ENCODE results near the gene MYO1G. TPM values are rescaled to one million over a fixed set of nuclear protein-coding genes. Genes with fewer than 3 reads are reported as not detected.

Gene MYO1G
- total RNA-seq, 2 experiments from 2014 or later: 155 to 157 TPM

DNA sequence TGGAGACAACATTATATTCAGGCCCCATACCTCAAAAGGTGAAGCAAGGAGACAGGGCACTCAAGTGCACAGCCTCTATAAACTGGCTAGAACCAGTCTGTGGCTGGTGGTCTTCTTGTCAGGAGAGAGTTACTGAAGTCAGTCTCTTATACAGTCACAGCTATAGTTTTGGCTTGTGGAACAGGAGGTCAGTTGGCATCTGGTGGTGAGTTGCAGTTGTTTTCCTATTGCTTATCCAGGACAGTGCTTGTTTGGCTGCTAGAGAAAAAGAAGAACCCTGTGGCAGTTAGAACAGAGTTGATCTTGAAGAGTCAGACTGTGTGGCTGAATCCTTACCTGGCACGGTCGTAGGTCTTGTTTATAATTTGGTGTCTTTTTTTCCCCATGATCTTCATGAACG, 38.4 kb upstream of the MYO1G start:
- Mint-ChIP-seq H3K9me3 (no peaks in the 10 kb centered on the region), H3K4me1 (ENCODE audit: low read depth) (peaks cover 56% of the 10 kb centered on the region), H3K36me3 (ENCODE audit: low read depth) (peaks cover 54% of the 10 kb centered on the region), H3K27me3 (no peaks in the 10 kb centered on the region), H3K4me3 (no peak overlapping the region), H3K27ac (no peak overlapping the region)
- Histone ChIP-seq H3K27ac (ENCODE audit: low read depth in 1 of 2, low read length in 2 of 2) (no peak overlapping the region), H3K36me3 (ENCODE audit: insufficient read depth, low read length) (peaks cover 4% of the 10 kb centered on the region), H3K9me3 (ENCODE audit: control insufficient read depth in 1 of 2, insufficient read depth in 1 of 2, low read length in 2 of 2) (no peaks in the 10 kb centered on the region), H3K4me3 (ENCODE audit: low read length) (no peak overlapping the region), H3K27me3 (ENCODE audit: control insufficient read depth in 1 of 2, insufficient read depth in 2 of 2, low read length in 2 of 2) (no peaks in the 10 kb centered on the region), H3K4me1 (ENCODE audit: insufficient read depth, low read length) (peaks cover 13% of the 10 kb centered on the region)
- ChIA-PET CTCF (no interaction called here), POLR2A (no interaction called here)
- DNase-seq (no peak), ATAC-seq (ENCODE audit: poor library complexity) (no peak)
- TF ChIP-seq, protein P1, sequence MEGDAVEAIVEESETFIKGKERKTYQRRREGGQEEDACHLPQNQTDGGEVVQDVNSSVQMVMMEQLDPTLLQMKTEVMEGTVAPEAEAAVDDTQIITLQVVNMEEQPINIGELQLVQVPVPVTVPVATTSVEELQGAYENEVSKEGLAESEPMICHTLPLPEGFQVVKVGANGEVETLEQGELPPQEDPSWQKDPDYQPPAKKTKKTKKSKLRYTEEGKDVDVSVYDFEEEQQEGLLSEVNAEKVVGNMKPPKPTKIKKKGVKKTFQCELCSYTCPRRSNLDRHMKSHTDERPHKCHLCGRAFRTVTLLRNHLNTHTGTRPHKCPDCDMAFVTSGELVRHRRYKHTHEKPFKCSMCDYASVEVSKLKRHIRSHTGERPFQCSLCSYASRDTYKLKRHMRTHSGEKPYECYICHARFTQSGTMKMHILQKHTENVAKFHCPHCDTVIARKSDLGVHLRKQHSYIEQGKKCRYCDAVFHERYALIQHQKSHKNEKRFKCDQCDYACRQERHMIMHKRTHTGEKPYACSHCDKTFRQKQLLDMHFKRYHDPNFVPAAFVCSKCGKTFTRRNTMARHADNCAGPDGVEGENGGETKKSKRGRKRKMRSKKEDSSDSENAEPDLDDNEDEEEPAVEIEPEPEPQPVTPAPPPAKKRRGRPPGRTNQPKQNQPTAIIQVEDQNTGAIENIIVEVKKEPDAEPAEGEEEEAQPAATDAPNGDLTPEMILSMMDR (IDR thresholded peaks at IDR 0.05): no peak
- intact Hi-C loops (cut with DNase I, micrococcal nuclease): no loop called here

DNA sequence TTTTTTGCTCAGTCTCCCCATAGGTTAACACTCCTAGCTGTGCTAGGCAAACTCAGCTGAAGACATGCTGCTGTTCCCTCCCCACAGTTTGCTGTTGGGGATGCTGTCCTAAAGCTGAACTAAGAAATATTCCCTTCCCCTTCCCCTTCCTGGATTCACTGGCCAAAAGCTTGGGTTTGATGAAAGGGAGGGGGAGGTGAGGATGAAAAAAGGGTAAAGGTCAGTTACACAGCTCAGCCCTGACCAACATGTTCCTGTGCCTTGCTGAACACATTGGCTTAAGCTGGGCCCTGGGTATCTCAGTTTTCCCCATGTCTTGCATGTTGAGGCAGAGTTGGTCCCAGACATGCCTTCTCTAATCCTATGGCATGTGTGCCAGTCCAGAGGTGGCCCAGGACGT, 36.5 kb upstream of the MYO1G start:
- Mint-ChIP-seq H3K9me3 (no peaks in the 10 kb centered on the region), H3K27ac (peak overlapping the region; percentile 55), H3K4me3 (no peak overlapping the region), H3K36me3 (ENCODE audit: low read depth) (peaks cover 53% of the 10 kb centered on the region), H3K27me3 (no peaks in the 10 kb centered on the region), H3K4me1 (ENCODE audit: low read depth) (peaks cover 41% of the 10 kb centered on the region)
- no peak overlapping the region for H3K27ac ChIP-seq (ENCODE audit: low read depth in 1 of 2, low read length in 2 of 2)
- no peak overlapping the region for H3K4me3 ChIP-seq (ENCODE audit: low read length)
- POLR2A ChIA-PET: interaction anchor here (0.6 to 1.4 kb wide), 5 partner anchors 12 to 29 kb away, joined by 3 to 6 read pairs (median 3); no protein-coding TSS in a partner anchor
- DNase-seq (no peak), ATAC-seq (ENCODE audit: poor library complexity) (no peak)
- no peaks in the 10 kb centered on the region for H3K27me3 ChIP-seq (ENCODE audit: control insufficient read depth in 1 of 2, insufficient read depth in 2 of 2, low read length in 2 of 2)
- TF ChIP-seq, protein P1 (IDR thresholded peaks at IDR 0.05): no peak
- peaks cover 4% of the 10 kb centered on the region for H3K4me1 ChIP-seq (ENCODE audit: insufficient read depth, low read length)
- H3K36me3 ChIP-seq (ENCODE audit: insufficient read depth, low read length): peaks cover 8% of the 10 kb centered on the region
- intact Hi-C loops (cut with DNase I, micrococcal nuclease): no loop called here
- H3K9me3 ChIP-seq (ENCODE audit: control insufficient read depth in 1 of 2, insufficient read depth in 1 of 2, low read length in 2 of 2): no peaks in the 10 kb centered on the region
- CTCF ChIA-PET: interaction anchor here (0.9 kb wide), 1 partner anchor 8 kb away, joined by 3 read pairs; no protein-coding TSS in a partner anchor

DNA sequence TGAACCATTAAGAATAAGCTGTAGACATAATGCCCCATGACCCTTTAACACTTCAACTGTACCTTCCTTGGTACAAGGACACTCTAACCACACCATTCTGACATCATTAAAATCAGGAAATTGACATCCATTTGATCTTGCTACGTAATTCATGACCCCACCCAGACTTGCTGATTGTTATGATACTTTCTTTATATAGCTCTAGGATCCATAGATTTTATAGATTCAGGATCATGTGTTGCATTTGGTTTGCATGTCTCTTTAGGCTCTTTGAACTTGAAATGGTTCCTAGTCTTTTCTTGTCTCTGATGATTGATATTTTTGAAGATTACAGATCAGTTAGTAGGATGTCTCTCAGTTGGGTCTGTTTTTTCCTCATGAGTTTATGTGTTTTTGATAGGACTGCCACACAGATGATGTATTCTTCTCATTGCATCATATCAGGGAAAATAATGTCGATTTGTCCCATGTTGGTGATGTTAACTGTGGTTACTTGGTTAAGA, 34.7 kb upstream of the MYO1G start:
- TF ChIP-seq, protein P1 (IDR thresholded peaks at IDR 0.05): no peak
- CTCF ChIA-PET: interaction anchor here (0.8 to 1.8 kb wide), 5 partner anchors 11 to 40 kb away, joined by 3 to 9 read pairs (median 4); partner anchors contain the start of gene CCM2
- Histone ChIP-seq H3K4me3 (ENCODE audit: low read length) (no peak overlapping the region), H3K36me3 (ENCODE audit: insufficient read depth, low read length) (peaks cover 6% of the 10 kb centered on the region), H3K27me3 (ENCODE audit: control insufficient read depth in 1 of 2, insufficient read depth in 2 of 2, low read length in 2 of 2) (no peaks in the 10 kb centered on the region), H3K27ac (ENCODE audit: low read depth in 1 of 2, low read length in 2 of 2) (no peak overlapping the region), H3K4me1 (ENCODE audit: insufficient read depth, low read length) (peaks cover 4% of the 10 kb centered on the region), H3K9me3 (ENCODE audit: control insufficient read depth in 1 of 2, insufficient read depth in 1 of 2, low read length in 2 of 2) (no peaks in the 10 kb centered on the region)
- DNase-seq: peak in 3 of 14 experiments; percentile 49 to 74 (median 59)
- ATAC-seq (ENCODE audit: poor library complexity): peak; percentile 84
- intact Hi-C loops (cut with DNase I, micrococcal nuclease): loop anchor here in 1 of 2 experiments (2.0 kb wide), 1 partner anchor 13 kb away; no protein-coding TSS in a partner anchor
- H3K27ac Mint-ChIP-seq: peak overlapping the region; percentile 76
- POLR2A ChIA-PET: interaction anchor here (1.0 to 3.0 kb wide), 6 partner anchors 8 to 34 kb away, joined by 3 to 25 read pairs (median 3); partner anchors contain the start of gene MYO1G
- H3K9me3 Mint-ChIP-seq: no peaks in the 10 kb centered on the region
- H3K27me3 Mint-ChIP-seq: no peaks in the 10 kb centered on the region
- H3K4me3 Mint-ChIP-seq: peak overlapping the region; percentile 7
- peaks cover 49% of the 10 kb centered on the region for H3K36me3 Mint-ChIP-seq (ENCODE audit: low read depth)
- H3K4me1 Mint-ChIP-seq (ENCODE audit: low read depth): peaks cover 41% of the 10 kb centered on the region
